Fibroblast of lung (primary cell): ENCODE data around the gene HECW1. TPM values are rescaled to one million over a fixed set of nuclear protein-coding genes. Genes with fewer than 3 reads are reported as not detected.

ENCODE experiments used
- DNase-seq, 2 donors: peaks; one replicate each; pipeline versions ENCODE4 v3.0.0 to v3.0.0-alpha.2; 2010; ENCODE audit warnings: low read depth in 2 of 2
- H2AFZ ChIP-seq: 2 replicates; pipeline ENCODE4 v1.5.1; 2012; ENCODE audit warnings: low read length, control low read depth, inconsistent platforms
- H3K27ac ChIP-seq: 2 replicates; pipeline ENCODE4 v1.5.1; 2011; ENCODE audit warnings: low read length, control low read depth; ENCODE audit not compliant: insufficient read depth
- H3K27me3 ChIP-seq: 2 replicates; pipeline ENCODE4 v1.5.1; 2011; ENCODE audit warnings: mild to moderate bottlenecking, low read length; ENCODE audit not compliant: control insufficient read depth, insufficient read depth
- H3K36me3 ChIP-seq: 2 replicates; pipeline ENCODE4 v1.5.1; 2011; ENCODE audit warnings: low read length; ENCODE audit not compliant: control insufficient read depth, insufficient read depth
- H3K4me1 ChIP-seq: 2 replicates; pipeline ENCODE4 v1.5.1; 2011; ENCODE audit warnings: low read length; ENCODE audit not compliant: control insufficient read depth, insufficient read depth; ENCODE audit errors: extremely low read depth
- H3K4me2 ChIP-seq: 2 replicates; pipeline ENCODE4 v1.5.1; 2011; ENCODE audit warnings: low read length, control low read depth; ENCODE audit not compliant: insufficient read depth; ENCODE audit errors: extremely low read depth
- H3K4me3 ChIP-seq, 4 experiments: fragments of 200-600 bp in 1 of 4; sonication (generic) in 1 of 4; replicated peaks in 1 of 4; 2 replicates each; pipeline ENCODE4 v1.5.1; 2011 to 2016; ENCODE audit warnings: low read length in 4 of 4, low read depth in 3 of 4, mild to moderate bottlenecking in 3 of 4, control low read depth in 2 of 4, inconsistent platforms in 1 of 4, mixed read lengths in 1 of 4; ENCODE audit not compliant: insufficient read depth in 1 of 4; ENCODE audit errors: control extremely low read depth in 1 of 4
- H3K79me2 ChIP-seq: 2 replicates; pipeline ENCODE4 v1.5.1; 2012; ENCODE audit warnings: mild to moderate bottlenecking, low read length, inconsistent platforms; ENCODE audit not compliant: control insufficient read depth, insufficient read depth
- H3K9ac ChIP-seq: 2 replicates; pipeline ENCODE4 v1.5.1; 2011; ENCODE audit warnings: mild to moderate bottlenecking, low read length, control low read depth; ENCODE audit not compliant: insufficient read depth
- H3K9me3 ChIP-seq: 2 replicates; pipeline ENCODE4 v1.5.1; 2012; ENCODE audit warnings: low read depth, low read length; ENCODE audit not compliant: control insufficient read depth, insufficient read depth
- H4K20me1 ChIP-seq: 2 replicates; pipeline ENCODE4 v1.5.1; 2011; ENCODE audit warnings: low read length; ENCODE audit not compliant: control insufficient read depth, insufficient read depth; ENCODE audit errors: extremely low read depth
- CTCF ChIP-seq, 2 donors: IDR thresholded peaks in 1 of 2; conservative IDR thresholded peaks in 1 of 2; 1 replicate in 1 of 2; 2 replicates in 1 of 2; pipeline ENCODE4 v1.5.1; 2011 to 2012; ENCODE audit warnings: low read length in 2 of 2, control low read depth in 1 of 2, inconsistent platforms in 1 of 2, low read depth in 1 of 2, mild to moderate bottlenecking in 1 of 2
- EZH2 ChIP-seq: IDR thresholded peaks from 2 replicates; pipeline ENCODE4 v1.5.1; 2012; ENCODE audit warnings: low read length, control low read depth, mild to moderate bottlenecking; ENCODE audit errors: missing control alignments
- polyA plus RNA-seq, 2 donors: library from polyadenylated mRNA; depleted of rRNA in 1 of 2; stranded (reverse) in 1 of 2; unstranded in 1 of 2; fragments of >200 nt; gene quantifications; 2 replicates each; pipeline ENCODE4 v1.2.1, GENCODE V29; 2011 to 2012; ENCODE audit warnings: missing spikeins in 1 of 2
- total RNA-seq: library from RNA; depleted of rRNA; stranded (reverse); fragments of >200 nt; gene quantifications from 2 replicates; pipeline ENCODE4 v1.2.1, GENCODE V29; 2014

The HECW1 gene
- total and polyA plus RNA-seq, 2 donors (not counting 1 experiment from before 2014, with no cell fraction given) = 1.1 to 6.1 TPM

GRCh38 chr7:43443381-43443780, 330.9 kb downstream of the HECW1 start:
- no peaks in the 10 kb centered on the region for H3K9me3 ChIP-seq
- DNase-seq = no peak
- no peak overlapping the region for H3K4me2 ChIP-seq

DNA sequence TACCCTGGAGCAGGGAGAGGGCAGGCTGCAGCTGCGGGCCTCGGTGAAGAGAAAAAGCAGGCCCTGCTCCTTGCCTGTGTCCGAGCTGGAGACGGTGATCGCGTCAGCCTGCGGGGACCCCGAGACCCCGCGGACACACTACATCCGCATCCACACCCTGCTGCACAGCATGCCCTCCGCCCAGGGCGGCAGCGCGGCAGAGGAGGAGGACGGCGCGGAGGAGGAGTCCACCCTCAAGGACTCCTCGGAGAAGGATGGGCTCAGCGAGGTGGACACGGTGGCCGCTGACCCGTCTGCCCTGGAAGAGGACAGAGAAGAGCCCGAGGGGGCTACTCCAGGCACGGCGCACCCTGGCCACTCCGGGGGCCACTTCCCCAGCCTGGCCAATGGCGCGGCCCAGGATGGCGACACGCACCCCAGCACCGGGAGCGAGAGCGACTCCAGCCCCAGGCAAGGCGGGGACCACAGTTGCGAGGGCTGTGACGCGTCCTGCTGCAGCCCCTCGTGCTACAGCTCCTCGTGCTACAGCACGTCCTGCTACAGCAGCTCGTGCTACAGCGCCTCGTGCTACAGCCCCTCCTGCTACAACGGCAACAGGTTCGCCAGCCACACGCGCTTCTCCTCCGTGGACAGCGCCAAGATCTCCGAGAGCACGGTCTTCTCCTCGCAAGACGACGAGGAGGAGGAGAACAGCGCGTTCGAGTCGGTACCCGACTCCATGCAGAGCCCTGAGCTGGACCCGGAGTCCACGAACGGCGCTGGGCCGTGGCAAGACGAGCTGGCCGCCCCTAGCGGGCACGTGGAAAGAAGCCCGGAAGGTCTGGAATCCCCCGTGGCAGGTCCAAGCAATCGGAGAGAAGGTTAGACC, 332.5 kb downstream of the HECW1 start:
- H3K9me3 ChIP-seq = no peaks in the 10 kb centered on the region
- no peak overlapping the region for H3K4me2 ChIP-seq
- H3K27me3 ChIP-seq = no peaks in the 10 kb centered on the region
- H3K36me3 ChIP-seq = no peaks in the 10 kb centered on the region
- H3K9ac ChIP-seq = no peak overlapping the region
- no peaks in the 10 kb centered on the region for H3K4me1 ChIP-seq
- no peak overlapping the region for H2AFZ ChIP-seq
- TF ChIP-seq CTCF (conservative IDR thresholded peaks at IDR 0.05 in 1 of 2, IDR thresholded peaks at IDR 0.05 in 1 of 2; ENCODE audit: low read depth in 1 of 2, low read length in 2 of 2) (no peak), EZH2 (no peak)
- H3K4me3 ChIP-seq = no peak overlapping the region
- H3K79me2 ChIP-seq = no peaks in the 10 kb centered on the region
- no peak for DNase-seq
- no peak overlapping the region for H3K27ac ChIP-seq
- no peaks in the 10 kb centered on the region for H4K20me1 ChIP-seq

More at GRCh38 chr7:43443381-43443780, 330.9 kb downstream of the HECW1 start:
- Histone ChIP-seq H3K36me3 (no peaks in the 10 kb centered on the region), H3K79me2 (no peaks in the 10 kb centered on the region), H3K9ac (no peak overlapping the region), H3K4me1 (no peaks in the 10 kb centered on the region), H3K27me3 (no peaks in the 10 kb centered on the region), H3K4me3 (no peak overlapping the region), H3K27ac (no peak overlapping the region), H2AFZ (no peak overlapping the region), H4K20me1 (no peaks in the 10 kb centered on the region)
- TF ChIP-seq EZH2 (no peak), CTCF (conservative IDR thresholded peaks at IDR 0.05 in 1 of 2, IDR thresholded peaks at IDR 0.05 in 1 of 2; ENCODE audit: low read depth in 1 of 2, low read length in 2 of 2) (no peak)

DNA sequence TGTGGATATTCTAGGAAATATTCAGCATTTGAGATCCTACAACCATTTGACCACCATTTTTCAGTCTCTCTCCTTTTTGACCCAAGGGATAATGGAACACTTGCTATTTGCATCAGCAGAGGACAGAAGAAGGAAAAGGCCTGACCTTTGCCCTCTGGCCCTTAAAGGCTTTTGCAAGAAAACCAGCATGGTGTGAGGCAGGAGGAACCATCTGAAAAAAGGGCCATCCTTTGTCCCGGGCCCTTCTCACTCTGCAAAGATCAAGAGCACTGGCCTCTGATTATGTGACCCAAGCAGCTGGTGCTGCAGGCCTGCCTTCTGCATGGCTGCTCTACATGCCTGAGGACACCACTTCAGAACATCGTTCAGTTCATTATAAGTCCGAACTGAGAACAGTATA, 337.1 kb downstream of the HECW1 start:
- H4K20me1 ChIP-seq = no peaks in the 10 kb centered on the region
- H3K9me3 ChIP-seq = no peaks in the 10 kb centered on the region
- no peaks in the 10 kb centered on the region for H3K36me3 ChIP-seq
- H3K4me3 ChIP-seq = no peak overlapping the region
- H2AFZ ChIP-seq = no peak overlapping the region
- DNase-seq = no peak
- no peak overlapping the region for H3K4me2 ChIP-seq
- no peaks in the 10 kb centered on the region for H3K27me3 ChIP-seq
- H3K79me2 ChIP-seq = no peaks in the 10 kb centered on the region
- H3K4me1 ChIP-seq = no peaks in the 10 kb centered on the region
- TF ChIP-seq EZH2 = no peak
- no peak for TF ChIP-seq CTCF (conservative IDR thresholded peaks at IDR 0.05 in 1 of 2, IDR thresholded peaks at IDR 0.05 in 1 of 2; ENCODE audit: low read depth in 1 of 2, low read length in 2 of 2)
- no peak overlapping the region for H3K9ac ChIP-seq
- no peak overlapping the region for H3K27ac ChIP-seq
